ENCODE measurements around the gene STARD5. TPM values are rescaled to one million over a fixed set of nuclear protein-coding genes. Genes with fewer than 3 reads are reported as not detected.

Gene STARD5
- polyA plus RNA-seq, 2 of the 4 experiments (the other 2 are of a cell fraction), result 2.1 to 2.8 TPM

- TF ChIP-seq CTCF (IDR thresholded peaks at IDR 0.05) (no peak), RARB (CRISPR knock-in tag; IDR thresholded peaks at IDR 0.05) (no peak), NPAS2 (CRISPR knock-in tag; IDR thresholded peaks at IDR 0.05; ENCODE audit: borderline replicate concordance) (no peak)
Measured at GRCh38 chr15:81373176-81373575, 49.2 kb upstream of the STARD5 start (continued).

- 43% methylated on average over 3 of the region's 3 CpGs for WGBS (ENCODE audit: missing lambda C conversion rate)
- POLR2A ChIA-PET, result no interaction called here
- H3K4me3 ChIP-seq, result no peak overlapping the region
- no peaks in the 10 kb centered on the region for H3K4me1 ChIP-seq
- H3K4me2 ChIP-seq, result no peak overlapping the region
- no peaks in the 10 kb centered on the region for H3K9me3 ChIP-seq
- no peak for TF ChIP-seq E2F6 (IDR thresholded peaks at IDR 0.05; ENCODE audit: borderline replicate concordance, low read depth)
- TF ChIP-seq CEBPB (IDR thresholded peaks at IDR 0.05), result no peak
- CTCF ChIA-PET, result interaction anchor here (1.2 to 2.3 kb wide), 3 partner anchors 97 to 266 kb away, joined by 4 to 6 read pairs (median 5); no protein-coding TSS in a partner anchor
- no peak overlapping the region for H3K27ac ChIP-seq
- ATAC-seq, result no peak
- no peak for DNase-seq (ENCODE audit: low read depth in 1 of 2, low spot score in 1 of 2)
- no peak for FAIRE-seq
Measured at GRCh38 chr15:81372575-81372974, 48.6 kb upstream of the STARD5 start.

GRCh38 chr15:81363718-81364500 lies 40.0 kb upstream of the STARD5 start:
- 40% methylated on average over 5 of the region's 5 CpGs for WGBS (ENCODE audit: missing lambda C conversion rate)
- ChIA-PET POLR2A (no interaction called here), CTCF (no interaction called here)
- no peak overlapping the region for H3K27ac ChIP-seq
- ATAC-seq (no peak), FAIRE-seq (no peak), DNase-seq (ENCODE audit: low read depth in 1 of 2, low spot score in 1 of 2) (no peak)
- H3K4me3 ChIP-seq, result no peak overlapping the region
- no peaks in the 10 kb centered on the region for H3K4me1 ChIP-seq
- H3K9me3 ChIP-seq, result no peaks in the 10 kb centered on the region
- TF ChIP-seq PBX3 (IDR thresholded peaks at IDR 0.05) (no peak), POLR2AphosphoS2 (conservative IDR thresholded peaks at IDR 0.05; ENCODE audit: low read length) (no peak), ATOH8 (CRISPR knock-in tag; IDR thresholded peaks at IDR 0.05; ENCODE audit: low read depth) (no peak), BCL3 (IDR thresholded peaks at IDR 0.05) (no peak), NPAS2 (CRISPR knock-in tag; IDR thresholded peaks at IDR 0.05; ENCODE audit: borderline replicate concordance) (no peak), FOSB (CRISPR knock-in tag; IDR thresholded peaks at IDR 0.05) (no peak)
- TF ChIP-seq, protein P1, sequence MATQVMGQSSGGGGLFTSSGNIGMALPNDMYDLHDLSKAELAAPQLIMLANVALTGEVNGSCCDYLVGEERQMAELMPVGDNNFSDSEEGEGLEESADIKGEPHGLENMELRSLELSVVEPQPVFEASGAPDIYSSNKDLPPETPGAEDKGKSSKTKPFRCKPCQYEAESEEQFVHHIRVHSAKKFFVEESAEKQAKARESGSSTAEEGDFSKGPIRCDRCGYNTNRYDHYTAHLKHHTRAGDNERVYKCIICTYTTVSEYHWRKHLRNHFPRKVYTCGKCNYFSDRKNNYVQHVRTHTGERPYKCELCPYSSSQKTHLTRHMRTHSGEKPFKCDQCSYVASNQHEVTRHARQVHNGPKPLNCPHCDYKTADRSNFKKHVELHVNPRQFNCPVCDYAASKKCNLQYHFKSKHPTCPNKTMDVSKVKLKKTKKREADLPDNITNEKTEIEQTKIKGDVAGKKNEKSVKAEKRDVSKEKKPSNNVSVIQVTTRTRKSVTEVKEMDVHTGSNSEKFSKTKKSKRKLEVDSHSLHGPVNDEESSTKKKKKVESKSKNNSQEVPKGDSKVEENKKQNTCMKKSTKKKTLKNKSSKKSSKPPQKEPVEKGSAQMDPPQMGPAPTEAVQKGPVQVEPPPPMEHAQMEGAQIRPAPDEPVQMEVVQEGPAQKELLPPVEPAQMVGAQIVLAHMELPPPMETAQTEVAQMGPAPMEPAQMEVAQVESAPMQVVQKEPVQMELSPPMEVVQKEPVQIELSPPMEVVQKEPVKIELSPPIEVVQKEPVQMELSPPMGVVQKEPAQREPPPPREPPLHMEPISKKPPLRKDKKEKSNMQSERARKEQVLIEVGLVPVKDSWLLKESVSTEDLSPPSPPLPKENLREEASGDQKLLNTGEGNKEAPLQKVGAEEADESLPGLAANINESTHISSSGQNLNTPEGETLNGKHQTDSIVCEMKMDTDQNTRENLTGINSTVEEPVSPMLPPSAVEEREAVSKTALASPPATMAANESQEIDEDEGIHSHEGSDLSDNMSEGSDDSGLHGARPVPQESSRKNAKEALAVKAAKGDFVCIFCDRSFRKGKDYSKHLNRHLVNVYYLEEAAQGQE (IDR thresholded peaks at IDR 0.05), result no peak
- H3K4me2 ChIP-seq, result no peak overlapping the region
